Naive B cell (primary cell): Measurements from ENCODE around the gene FADS3. TPM values are rescaled to one million over a fixed set of nuclear protein-coding genes. Genes with fewer than 3 reads are reported as not detected.

Source experiments
- polyA plus RNA-seq, 6 donors: library from polyadenylated mRNA; unstranded; fragments of 300-500 nt; fragmentation: Illumina TruSeq; gene quantifications; one replicate each; pipeline ENCODE4 v1.2.3, GENCODE V29; 2021; ENCODE audit warnings: low read depth in 6 of 6

Gene FADS3
- polyA plus RNA-seq, 6 donors from 2014 or later: 27.6 to 41.3 (median 34.4) TPM

Other genes starting within 250 kb of the FADS3 start
- gene DAGLA, start 211.2 kb downstream of the FADS3 start, polyA plus RNA-seq: not detected
- gene MYRF, start 138.9 kb downstream of the FADS3 start, polyA plus RNA-seq: under 1 TPM in 5 of 6 donors, not detected in 1; 0.11 to 0.35 (median 0.17) TPM
- gene TMEM258, start 98.9 kb downstream of the FADS3 start, polyA plus RNA-seq: 100 to 1,000 TPM; 117 to 238 (median 185) TPM
- 10 to 100 TPM in 5 of 6 donors, 1 to 10 TPM in 1; 8.0 to 23.8 (median 15.3) TPM for gene FEN1, start 98.6 kb downstream of the FADS3 start, polyA plus RNA-seq
- gene FADS1, start 74.5 kb downstream of the FADS3 start, polyA plus RNA-seq: 10 to 100 TPM in 1 of 6 donors, 1 to 10 TPM in 3, under 1 TPM in 1, not detected in 1; 0.79 to 14.0 (median 1.6) TPM
- 10 to 100 TPM in 1 of 6 donors, 1 to 10 TPM in 3, under 1 TPM in 1, not detected in 1; 0.92 to 11.5 (median 2.0) TPM for gene FADS2, start 63.2 kb downstream of the FADS3 start, polyA plus RNA-seq
- gene RAB3IL1, start 26.0 kb upstream of the FADS3 start, polyA plus RNA-seq: not detected
- gene BEST1, start 58.8 kb upstream of the FADS3 start, polyA plus RNA-seq: 1 to 10 TPM; 1.4 to 3.3 (median 2.6) TPM
- 1,000 to 10,000 TPM; 4,039 to 5,068 (median 4,261) TPM for gene FTH1, start 76.1 kb upstream of the FADS3 start, polyA plus RNA-seq
- 1 to 10 TPM in 5 of 6 donors, not detected in 1; 1.3 to 2.8 (median 2.0) TPM for gene INCENP, start 232.5 kb upstream of the FADS3 start, polyA plus RNA-seq